Measurements from ENCODE around the gene PDS5A.

DNA sequence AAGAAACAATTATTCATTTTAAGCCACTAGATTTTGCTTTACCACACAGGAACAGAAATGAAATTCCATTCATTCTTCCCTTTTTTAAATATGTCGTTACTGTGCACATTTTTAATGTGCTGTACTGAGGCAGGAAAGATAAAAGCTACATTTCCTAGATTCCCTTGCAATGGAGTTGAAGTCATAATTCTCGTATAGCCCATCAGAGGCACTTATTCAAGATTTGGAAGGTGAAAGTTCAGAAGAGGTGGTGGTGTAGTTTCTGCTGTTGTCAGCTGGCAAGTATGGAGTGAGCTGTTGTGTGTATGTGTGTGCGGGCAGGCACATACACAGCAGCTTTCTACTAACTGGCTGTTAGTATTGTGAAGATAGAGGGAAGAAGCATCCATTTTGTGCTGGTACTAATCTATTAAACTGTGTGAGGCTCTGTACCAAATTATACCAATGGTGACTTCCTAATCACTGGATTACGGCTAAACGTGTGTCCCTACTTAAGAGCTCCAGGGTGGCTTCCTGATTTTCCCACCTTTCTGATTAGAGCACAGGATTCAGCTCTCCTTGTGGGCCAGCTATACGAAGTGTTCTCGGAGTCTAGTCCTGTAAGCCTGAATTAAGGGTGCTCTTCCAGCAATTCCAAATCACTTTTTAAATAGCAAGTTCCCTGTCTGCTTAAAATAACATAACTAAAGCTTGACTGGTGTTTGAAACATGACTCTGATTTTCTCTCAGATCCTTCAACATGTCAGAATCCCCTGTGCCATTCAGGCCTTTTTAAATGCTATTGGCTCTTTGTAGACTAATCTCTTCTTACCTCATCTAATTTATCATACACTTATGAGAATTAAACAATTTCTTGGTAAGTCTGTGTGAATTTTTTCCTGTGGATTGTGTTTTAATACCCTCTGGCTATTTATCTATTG lies 43.8 kb downstream of the PDS5A start:
- TF ChIP-seq, protein P1, sequence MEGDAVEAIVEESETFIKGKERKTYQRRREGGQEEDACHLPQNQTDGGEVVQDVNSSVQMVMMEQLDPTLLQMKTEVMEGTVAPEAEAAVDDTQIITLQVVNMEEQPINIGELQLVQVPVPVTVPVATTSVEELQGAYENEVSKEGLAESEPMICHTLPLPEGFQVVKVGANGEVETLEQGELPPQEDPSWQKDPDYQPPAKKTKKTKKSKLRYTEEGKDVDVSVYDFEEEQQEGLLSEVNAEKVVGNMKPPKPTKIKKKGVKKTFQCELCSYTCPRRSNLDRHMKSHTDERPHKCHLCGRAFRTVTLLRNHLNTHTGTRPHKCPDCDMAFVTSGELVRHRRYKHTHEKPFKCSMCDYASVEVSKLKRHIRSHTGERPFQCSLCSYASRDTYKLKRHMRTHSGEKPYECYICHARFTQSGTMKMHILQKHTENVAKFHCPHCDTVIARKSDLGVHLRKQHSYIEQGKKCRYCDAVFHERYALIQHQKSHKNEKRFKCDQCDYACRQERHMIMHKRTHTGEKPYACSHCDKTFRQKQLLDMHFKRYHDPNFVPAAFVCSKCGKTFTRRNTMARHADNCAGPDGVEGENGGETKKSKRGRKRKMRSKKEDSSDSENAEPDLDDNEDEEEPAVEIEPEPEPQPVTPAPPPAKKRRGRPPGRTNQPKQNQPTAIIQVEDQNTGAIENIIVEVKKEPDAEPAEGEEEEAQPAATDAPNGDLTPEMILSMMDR (IDR thresholded peaks at IDR 0.05) = no peak
- TF ChIP-seq POLR2A (IDR thresholded peaks at IDR 0.05) = no peak
